GM12878 (cell line): Measurements from ENCODE around the gene USP12. TPM values are rescaled to one million over a fixed set of nuclear protein-coding genes. Genes with fewer than 3 reads are reported as not detected.

Source experiments
- ATAC-seq: fragments of 200-7000 bp; cut with Tn5 transposase; 3 replicates; pipeline ENCODE4 v1.9.1; 2020; ENCODE audit warnings: mild to moderate bottlenecking, moderate library complexity
- BruUV-seq: library from RNA; stranded (reverse); fragments of 400-500 nt; replicated peaks from 2 replicates; lab custom pipeline; 2021; lab: Mats Ljungman, UMichigan
- CTCF ChIA-PET: fragments of 300-600 bp; sonication (Branson Sonifier 250); formaldehyde crosslinking; extraction: SDS; loops from one replicate; lab custom pipeline; 2021; ENCODE audit warnings: inconsistent platforms; lab: Yijun Ruan, JAX
- POLR2A ChIA-PET: fragments of 350-600 bp; formaldehyde crosslinking; extraction: SDS; loops from one replicate; lab custom pipeline; 2021; ENCODE audit warnings: inconsistent platforms; lab: Charles Lee
- RAD21 ChIA-PET: fragments of 300-600 bp; sonication (Branson Sonifier 250); formaldehyde crosslinking; loops from one replicate; lab custom pipeline; 2023; ENCODE audit warnings: antibody characterized with exemption; ENCODE audit not compliant: unreplicated experiment; lab: Charles Lee
- SMC1A ChIA-PET: fragments of 300-600 bp; sonication (Branson Sonifier 250); formaldehyde crosslinking; loops from one replicate; lab custom pipeline; 2023; ENCODE audit not compliant: unreplicated experiment, uncharacterized antibody; lab: Charles Lee
- DNase-seq: peaks from one replicate; pipeline ENCODE4 v3.0.0-alpha.2; 2011; ENCODE audit warnings: low read depth, low spot score
- FAIRE-seq: peaks from 3 replicates; lab custom pipeline; 2011; peaks lifted over from hg19 to GRCh38; lab: Jason Lieb, UNC
- H2AFZ ChIP-seq: 2 replicates; pipeline ENCODE4 v1.6.0; 2011; ENCODE audit warnings: low read depth, low read length, control low read depth; ENCODE audit not compliant: control insufficient read depth
- H3K27ac ChIP-seq: 2 replicates; pipeline ENCODE4 v1.5.1; 2011; ENCODE audit warnings: control low read depth; ENCODE audit not compliant: control insufficient read depth, insufficient read depth
- H3K27me3 ChIP-seq, 2 experiments: replicated peaks in 1 of 2; 2 replicates each; pipeline versions ENCODE4 v1.6.0 to v1.6.1; 2011; ENCODE audit warnings: low read length in 1 of 2; ENCODE audit not compliant: control insufficient read depth in 2 of 2, insufficient read depth in 2 of 2
- H3K36me3 ChIP-seq, 2 experiments: 2 replicates each; pipeline ENCODE4 v1.5.1; 2011; ENCODE audit warnings: low read length in 1 of 2; ENCODE audit not compliant: control insufficient read depth in 2 of 2, insufficient read depth in 2 of 2
- H3K4me1 ChIP-seq: 2 replicates; pipeline ENCODE4 v1.6.1; 2011; ENCODE audit warnings: mild to moderate bottlenecking, low read length, moderate library complexity, mixed read lengths; ENCODE audit not compliant: control insufficient read depth, insufficient read depth
- H3K4me2 ChIP-seq: 2 replicates; pipeline ENCODE4 v1.6.0; 2011; ENCODE audit warnings: control low read depth; ENCODE audit not compliant: control insufficient read depth, insufficient read depth
- H3K4me3 ChIP-seq: fragments of 200-600 bp; sonication (generic); 2 replicates; pipeline ENCODE4 v1.5.1; 2016
- H3K79me2 ChIP-seq: 2 replicates; pipeline ENCODE4 v1.6.0; 2011; ENCODE audit warnings: low read length; ENCODE audit not compliant: control insufficient read depth, insufficient read depth
- H3K9ac ChIP-seq: 2 replicates; pipeline ENCODE4 v1.8.0; 2011; ENCODE audit warnings: low read length, control low read depth, mixed read lengths; ENCODE audit not compliant: control insufficient read depth, insufficient read depth
- H3K9me3 ChIP-seq: replicated peaks from 3 replicates; pipeline ENCODE4 v1.5.1; 2011; ENCODE audit warnings: mild to moderate bottlenecking, low read length; ENCODE audit not compliant: control insufficient read depth, insufficient read depth
- H4K20me1 ChIP-seq: 2 replicates; pipeline ENCODE4 v1.6.0; 2011; ENCODE audit not compliant: control insufficient read depth, insufficient read depth
- CBFB ChIP-seq: IDR thresholded peaks from 2 replicates; pipeline ENCODE4 v1.6.1; 2016; ENCODE audit warnings: antibody characterized with exemption, low read depth
- HCFC1 ChIP-seq: fragments of 150-350 bp; IDR thresholded peaks from 2 replicates; pipeline ENCODE4 v1.6.1; 2014; ENCODE audit warnings: low read length
- SUZ12 ChIP-seq: fragments of 200-600 bp; sonication (generic); IDR thresholded peaks from one replicate; pipeline ENCODE4 v1.6.1; 2018; ENCODE audit warnings: antibody characterized with exemption, mild to moderate bottlenecking; ENCODE audit not compliant: unreplicated experiment
- ZNF687 ChIP-seq: fragments of 450-650 bp; IDR thresholded peaks from 2 replicates; pipeline ENCODE4 v1.6.1; 2017; ENCODE audit warnings: mild to moderate bottlenecking, moderate library complexity
- WGBS: methylation state at CpG from one replicate; pipeline ENCODE4 v1.1.6; 2016; ENCODE audit warnings: low lambda C conversion rate; ENCODE audit not compliant: insufficient replicate concordance, insufficient coverage; ENCODE audit errors: missing lambda C conversion rate; 5-methylcytosine and 5-hydroxymethylcytosine counted together
- in situ Hi-C: fragments of 300-500 bp; cut with MboI; formaldehyde crosslinking; loops from 9 replicates; pipeline ENCODE4 v1.14.3; 2018; ENCODE audit warnings: mixed read lengths
- intact Hi-C: fragments of 100-400 bp; cut with micrococcal nuclease; formaldehyde crosslinking; loops from one replicate; pipeline ENCODE4 v1.14.2; 2022; ENCODE audit not compliant: unreplicated experiment
- polyA plus RNA-seq, 11 experiments: library from polyadenylated mRNA; depleted of rRNA in 4 of 11; unstranded in 6 of 11; stranded (reverse) in 5 of 11; fragments of >200 nt; fragmentation: Nextera tagmentation in 4 of 11; fragmentation: Illumina TruSeq in 1 of 11; extraction: Ambion mirVana in 4 of 11; extraction: Trizol in 1 of 11; gene quantifications; 1 replicate in 1 of 11; 2 replicates in 10 of 11; pipeline versions ENCODE4 v1.2.1 to v1.2.3, GENCODE V29; 2011 to 2016; ENCODE audit warnings: inconsistent platforms in 2 of 11, missing spikeins in 2 of 11, low read depth in 1 of 11
- total RNA-seq, 4 experiments: library from RNA; depleted of rRNA in 3 of 4; stranded (reverse); fragments of >200 nt in 3 of 4; fragmentation: Illumina TruSeq in 1 of 4; extraction: Trizol in 1 of 4; gene quantifications; 2 replicates each; pipeline versions ENCODE4 v1.2.1 to v1.2.3, GENCODE V29; 2013 to 2021

Gene USP12
- total and polyA plus RNA-seq, 10 of the 15 experiments (the other 5 are each of a cell fraction or from before 2014, with no cell fraction given) = 3.5 to 32.2 (median 24.6) TPM

GRCh38 chr13:27079421-27079958, 92.1 kb downstream of the USP12 start (continued):
- TF ChIP-seq ZNF687 = no peak
- TF ChIP-seq, all 136 proteins: peak for 0

- Histone ChIP-seq H3K36me3 (no peaks in the 10 kb centered on the region; a peak in 2 of 4 replicates), H3K9ac (no peak overlapping the region), H3K79me2 (no peaks in the 10 kb centered on the region), H3K27me3 (no peaks in the 10 kb centered on the region), H3K4me3 (no peak overlapping the region), H4K20me1 (no peaks in the 10 kb centered on the region), H3K27ac (no peak overlapping the region), H3K4me2 (no peak overlapping the region), H2AFZ (no peak overlapping the region), H3K9me3 (no peaks in the 10 kb centered on the region), H3K4me1 (no peaks in the 10 kb centered on the region)
- no peak for ATAC-seq
- BruUV-seq = no TSS peak
- ChIA-PET RAD21 (no interaction called here), SMC1A (no interaction called here), POLR2A (no interaction called here), CTCF (no interaction called here)
- FAIRE-seq = no peak
- no peak for TF ChIP-seq SUZ12
- TF ChIP-seq HCFC1 = no peak
- no peak for TF ChIP-seq CBFB
- 100% methylated on average over 1 of the region's 1 CpG for WGBS
- DNase-seq = no peak
- in situ Hi-C loops (no loop called here), intact Hi-C loops (no loop called here)
Observed at GRCh38 chr13:27077451-27077850, 94.2 kb downstream of the USP12 start.
